Measurements from ENCODE around the gene ADGRG3.

The ADGRG3 gene

GRCh38 chr16:57646388-57647039, 21.6 kb upstream of the ADGRG3 start:
- DNase-seq, result no peak

DNA sequence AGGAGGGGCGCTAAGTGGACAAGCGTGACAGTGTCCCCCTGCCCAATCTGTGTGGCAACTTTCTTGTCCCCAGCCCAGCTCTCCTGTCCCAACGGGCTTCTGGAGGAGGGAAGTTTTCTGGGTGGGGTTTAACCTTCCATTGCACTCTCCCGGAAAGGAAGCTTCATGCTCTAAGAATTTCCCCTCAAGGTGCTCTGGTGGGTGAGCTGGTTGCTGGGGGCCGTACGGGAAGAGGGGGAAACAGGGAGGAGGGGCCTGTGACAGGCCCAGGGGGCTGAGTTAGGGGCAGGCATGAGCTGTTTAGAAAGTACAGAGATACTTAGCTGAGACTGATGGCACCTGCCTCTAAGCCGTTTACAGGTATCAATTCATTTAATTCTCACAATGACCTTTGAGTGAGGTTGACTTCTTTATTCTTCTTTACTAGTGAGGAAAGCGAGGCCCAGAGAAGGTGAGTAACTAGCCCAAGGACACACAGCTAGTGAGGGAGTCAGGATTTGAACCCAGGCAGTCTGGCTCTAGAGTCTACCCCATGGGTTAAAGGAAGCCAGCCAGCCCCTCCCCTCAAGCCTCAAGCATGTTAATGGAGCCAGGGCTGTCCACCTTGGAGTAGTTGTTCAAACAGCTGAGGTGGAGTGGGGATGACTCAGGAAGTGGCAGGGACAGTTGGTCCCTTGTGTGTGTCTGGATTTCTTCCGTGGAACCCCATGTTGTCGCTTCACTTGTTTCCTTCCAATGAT, 20.8 kb upstream of the ADGRG3 start:
- DNase-seq, result peak; percentile 41

DNA sequence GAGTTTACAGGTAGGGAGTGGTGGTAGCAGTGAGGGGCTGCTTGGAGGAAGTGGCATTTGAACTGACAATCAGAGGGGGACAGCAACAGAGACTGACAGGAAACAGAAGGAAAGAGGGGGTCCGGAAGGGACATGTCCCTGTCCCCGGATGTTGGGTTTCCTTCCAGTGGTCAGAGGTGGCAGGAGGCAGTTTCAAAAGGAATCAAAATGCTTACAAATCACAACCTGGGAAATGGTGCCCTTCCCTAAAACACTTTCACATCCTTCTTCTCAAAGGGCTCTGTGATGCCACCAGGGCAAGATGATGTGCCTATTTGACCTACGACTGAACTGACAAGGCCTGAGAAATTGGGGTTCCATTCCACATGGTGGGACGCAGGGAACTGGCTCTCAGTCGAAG, 20.0 kb upstream of the ADGRG3 start:
- DNase-seq, result no peak

DNA sequence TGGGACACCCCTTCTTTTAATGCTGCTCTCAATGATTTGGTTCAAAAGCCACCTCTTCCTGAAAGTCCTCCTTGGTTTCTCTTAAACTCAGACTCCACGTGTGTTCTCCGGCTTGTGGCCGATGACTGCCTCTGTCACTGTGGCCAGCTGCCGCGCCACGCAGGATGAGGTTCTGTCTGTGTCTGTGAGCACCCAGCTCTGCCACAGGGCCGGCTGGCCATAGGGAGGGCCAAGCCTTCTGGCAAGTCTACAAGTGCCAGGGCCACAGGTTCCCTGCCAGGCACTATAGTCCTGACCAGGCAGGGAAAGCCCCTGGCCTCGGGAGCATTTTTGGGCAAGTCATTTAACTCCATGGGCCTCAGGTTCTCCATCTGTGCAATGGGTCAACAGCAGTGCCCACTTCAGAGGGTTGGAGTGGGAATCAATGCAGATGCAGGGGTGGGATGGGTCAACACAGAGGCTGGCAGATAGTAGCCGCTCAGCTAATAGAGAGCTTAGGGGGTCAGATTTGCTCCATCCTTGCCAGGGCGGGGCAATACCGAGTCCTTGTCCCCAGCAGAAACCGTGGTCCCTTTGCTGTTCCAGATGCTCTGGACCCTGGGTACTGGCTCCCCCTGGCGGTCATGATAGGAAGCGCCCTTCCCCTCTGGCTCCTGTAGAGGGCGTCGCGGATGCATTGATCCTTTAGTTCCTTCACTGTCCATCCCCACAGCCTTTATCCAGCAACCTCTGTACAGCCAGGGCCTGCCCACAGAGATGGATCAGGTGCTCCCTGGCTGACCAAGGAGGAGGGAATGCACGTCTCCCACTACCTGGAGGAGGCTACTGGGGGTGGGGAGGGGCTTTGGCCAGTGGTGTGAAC, 19.3 kb upstream of the ADGRG3 start:
- peak; percentile 77 for DNase-seq

- DNase-seq, result no peak
Measured at GRCh38 chr16:57649443-57649751, 18.7 kb upstream of the ADGRG3 start.

DNA sequence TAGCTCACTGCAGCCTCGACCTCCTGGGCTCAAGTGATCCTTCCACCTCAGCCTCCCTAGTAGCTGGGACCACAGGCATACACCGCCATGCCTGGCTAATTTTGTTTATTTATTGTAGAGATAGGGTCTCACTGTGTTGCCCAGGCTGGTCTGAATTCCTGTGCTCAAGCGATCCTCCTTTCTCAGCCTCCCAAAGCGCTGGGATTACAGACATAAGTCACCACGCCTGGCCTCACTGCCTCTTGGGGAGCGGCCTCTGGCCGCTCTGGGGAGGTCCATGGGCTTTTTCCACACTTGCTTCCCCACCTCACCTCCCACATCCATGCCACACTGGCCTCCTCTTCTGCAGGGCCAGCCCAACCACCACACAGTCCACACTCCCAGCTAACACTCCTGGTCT, 18.3 kb upstream of the ADGRG3 start:
- DNase-seq, result no peak

DNA sequence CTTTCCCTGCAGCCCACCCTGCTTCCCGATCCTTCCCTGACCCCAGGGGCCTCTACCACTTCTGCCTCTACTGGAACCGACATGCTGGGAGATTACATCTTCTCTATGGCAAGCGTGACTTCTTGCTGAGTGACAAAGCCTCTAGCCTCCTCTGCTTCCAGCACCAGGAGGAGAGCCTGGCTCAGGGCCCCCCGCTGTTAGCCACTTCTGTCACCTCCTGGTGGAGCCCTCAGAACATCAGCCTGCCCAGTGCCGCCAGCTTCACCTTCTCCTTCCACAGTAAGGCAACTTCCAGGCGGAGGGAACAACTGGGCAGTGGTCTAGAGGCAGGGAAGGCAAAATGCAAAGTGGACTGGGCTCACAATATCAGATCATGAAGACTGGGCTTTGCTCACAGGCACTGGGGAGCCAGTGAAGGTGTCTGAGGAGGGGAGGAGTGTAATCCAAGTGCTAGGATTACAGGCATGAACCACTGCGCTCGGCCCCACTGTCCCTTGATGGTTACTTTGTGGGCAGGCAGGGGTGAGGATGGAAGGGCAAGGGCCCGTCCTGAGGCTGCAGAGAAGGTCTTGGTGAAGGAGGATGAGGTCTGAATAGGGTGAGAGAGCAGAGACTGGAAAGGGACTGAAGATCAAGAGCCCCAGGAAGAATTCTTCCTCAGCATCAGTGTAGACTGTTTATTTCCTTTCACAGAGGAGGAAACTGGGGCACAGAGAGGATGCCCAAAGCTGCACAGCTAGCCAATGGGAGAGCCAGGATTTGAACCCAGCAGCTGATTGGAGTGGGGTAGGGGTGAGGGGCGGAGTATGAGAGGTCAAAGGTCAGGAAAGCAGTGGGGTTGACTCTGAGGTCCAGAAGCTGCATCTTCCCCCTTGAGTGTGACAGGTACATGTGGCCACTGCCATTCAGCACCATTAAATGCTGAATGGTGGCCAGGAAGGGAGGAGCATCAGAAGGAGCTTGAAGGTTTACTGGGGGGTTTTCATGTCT, 16.5 kb upstream of the ADGRG3 start:
- no peak for DNase-seq

DNA sequence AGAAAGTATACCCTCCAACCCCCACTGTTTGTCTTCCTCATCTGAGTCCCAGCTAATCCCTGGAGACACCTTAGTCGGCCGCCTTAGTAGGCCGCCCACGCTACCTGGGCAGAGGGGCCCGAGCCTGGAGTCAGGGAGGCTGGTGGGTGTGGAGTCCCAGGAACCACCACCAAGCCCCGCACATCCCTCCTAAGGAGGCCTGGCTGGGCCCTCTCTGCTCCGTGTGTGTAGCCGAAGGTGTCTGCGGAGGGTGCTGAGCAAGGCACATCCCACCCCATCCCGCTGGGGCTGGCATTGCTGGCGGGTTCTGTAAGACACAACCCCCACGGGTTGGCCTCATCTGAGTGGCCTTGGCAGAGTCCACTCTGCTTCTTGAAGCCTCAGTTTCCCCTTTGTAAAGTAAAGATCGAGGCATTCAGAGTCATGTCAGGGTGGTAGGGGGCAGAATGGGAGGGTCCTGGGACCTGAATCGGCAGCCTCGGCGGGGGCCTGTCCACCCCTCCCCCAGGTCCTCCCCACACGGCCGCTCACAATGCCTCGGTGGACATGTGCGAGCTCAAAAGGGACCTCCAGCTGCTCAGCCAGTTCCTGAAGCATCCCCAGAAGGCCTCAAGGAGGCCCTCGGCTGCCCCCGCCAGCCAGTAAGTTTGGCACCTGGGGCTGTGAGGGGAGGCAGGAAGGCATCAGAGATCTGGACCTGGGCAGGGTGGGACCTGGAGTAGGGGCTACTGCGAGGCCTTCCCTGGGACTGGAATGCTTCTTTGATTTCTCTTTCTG, 15.2 kb upstream of the ADGRG3 start:
- DNase-seq, result no peak

DNA sequence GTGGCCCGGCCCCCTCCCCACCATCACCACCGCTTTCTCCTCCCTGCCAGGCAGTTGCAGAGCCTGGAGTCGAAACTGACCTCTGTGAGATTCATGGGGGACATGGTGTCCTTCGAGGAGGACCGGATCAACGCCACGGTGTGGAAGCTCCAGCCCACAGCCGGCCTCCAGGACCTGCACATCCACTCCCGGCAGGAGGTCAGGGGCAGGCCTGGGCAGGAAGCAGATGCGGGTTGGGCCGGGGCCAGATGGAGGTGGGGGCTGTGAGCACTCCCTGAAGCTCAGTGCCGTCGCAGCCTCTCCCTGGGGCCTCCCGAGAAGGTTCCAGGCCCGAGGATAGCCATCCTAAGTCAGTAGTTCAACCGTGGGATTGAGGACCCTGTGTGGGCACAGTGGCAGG, 14.2 kb upstream of the ADGRG3 start:
- DNase-seq, result no peak

- DNase-seq, result no peak
Measured at GRCh38 chr16:57656342-57656955, 11.7 kb upstream of the ADGRG3 start.

DNA sequence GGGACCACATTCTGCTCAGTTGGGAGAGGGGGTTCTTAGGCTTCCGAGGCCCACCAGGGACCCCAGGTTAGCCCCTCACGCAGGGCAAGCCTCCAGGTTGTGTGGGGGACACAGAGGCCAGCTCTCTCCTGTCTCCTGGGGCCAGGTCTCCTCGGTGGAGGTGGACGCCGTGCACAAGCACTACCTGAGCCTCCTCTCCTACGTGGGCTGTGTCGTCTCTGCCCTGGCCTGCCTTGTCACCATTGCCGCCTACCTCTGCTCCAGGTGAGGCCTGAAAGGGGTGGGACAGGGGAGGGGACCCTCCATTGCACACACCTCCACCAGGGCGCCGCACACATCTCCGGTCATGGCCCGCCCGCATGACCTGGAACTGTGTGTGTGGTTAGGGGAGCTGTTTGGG, 10.9 kb upstream of the ADGRG3 start:
- DNase-seq, result no peak

DNA sequence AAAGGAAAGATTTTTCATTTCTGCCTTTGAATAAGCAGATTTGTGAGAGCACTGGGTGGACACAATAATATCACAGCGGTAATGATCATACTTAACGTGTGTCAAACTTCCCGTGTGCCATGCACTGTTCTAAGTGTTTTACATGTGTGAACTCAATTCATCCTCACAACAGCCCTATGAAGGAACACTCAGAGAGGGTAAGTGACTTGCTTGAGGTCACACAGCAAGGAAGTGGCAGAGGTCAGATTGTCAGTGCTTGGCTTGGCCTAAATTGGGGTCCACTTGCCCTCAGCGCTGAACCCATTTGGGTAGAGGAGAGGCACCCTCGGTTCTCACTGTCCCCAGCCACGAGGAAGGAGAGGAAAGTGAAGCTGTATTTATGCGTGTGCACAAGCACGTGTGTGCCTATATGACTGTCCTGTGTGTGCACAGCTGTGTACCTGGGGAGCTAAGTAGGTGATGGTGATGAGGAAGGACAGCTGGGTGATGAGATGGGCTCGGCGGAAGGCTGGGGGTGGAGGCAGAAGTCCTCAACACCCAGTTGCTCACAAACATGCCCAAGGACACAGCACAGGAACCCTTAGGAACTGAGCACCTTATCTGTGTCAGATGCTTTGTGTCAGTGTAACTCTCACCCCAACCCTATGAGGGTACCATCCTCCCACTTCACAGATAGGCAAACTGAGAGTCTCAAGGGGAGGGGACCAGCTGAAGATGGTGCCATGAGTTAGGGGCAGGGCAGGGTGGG, 9.8 kb upstream of the ADGRG3 start:
- no peak for DNase-seq

DNA sequence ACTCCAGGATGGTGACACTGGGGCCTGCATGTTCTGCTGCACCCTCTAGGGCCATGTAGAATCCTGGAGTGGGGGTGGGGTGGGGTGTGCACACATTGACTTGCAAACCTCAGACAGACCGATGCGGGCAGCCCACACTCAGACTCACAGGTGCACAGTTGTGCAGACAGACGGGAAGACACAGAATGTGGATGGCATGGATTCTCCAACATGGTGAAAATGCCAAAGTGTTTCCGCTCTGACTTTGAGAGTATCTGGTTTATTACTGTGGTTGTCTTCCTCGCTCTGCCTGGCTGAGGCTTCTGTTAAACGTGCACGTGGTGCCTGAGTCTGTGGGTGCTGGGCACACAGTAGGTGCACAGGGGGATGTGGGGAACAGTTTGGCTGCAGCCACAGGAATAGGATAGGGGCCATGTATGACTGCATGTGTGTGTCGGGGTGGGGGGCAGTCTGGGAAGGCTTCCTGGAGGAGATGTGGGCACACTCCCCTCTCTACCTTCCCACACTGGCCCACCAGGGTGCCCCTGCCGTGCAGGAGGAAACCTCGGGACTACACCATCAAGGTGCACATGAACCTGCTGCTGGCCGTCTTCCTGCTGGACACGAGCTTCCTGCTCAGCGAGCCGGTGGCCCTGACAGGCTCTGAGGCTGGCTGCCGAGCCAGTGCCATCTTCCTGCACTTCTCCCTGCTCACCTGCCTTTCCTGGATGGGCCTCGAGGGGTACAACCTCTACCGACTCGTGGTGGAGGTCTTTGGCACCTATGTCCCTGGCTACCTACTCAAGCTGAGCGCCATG, 9.0 kb upstream of the ADGRG3 start:
- no peak for DNase-seq

DNA sequence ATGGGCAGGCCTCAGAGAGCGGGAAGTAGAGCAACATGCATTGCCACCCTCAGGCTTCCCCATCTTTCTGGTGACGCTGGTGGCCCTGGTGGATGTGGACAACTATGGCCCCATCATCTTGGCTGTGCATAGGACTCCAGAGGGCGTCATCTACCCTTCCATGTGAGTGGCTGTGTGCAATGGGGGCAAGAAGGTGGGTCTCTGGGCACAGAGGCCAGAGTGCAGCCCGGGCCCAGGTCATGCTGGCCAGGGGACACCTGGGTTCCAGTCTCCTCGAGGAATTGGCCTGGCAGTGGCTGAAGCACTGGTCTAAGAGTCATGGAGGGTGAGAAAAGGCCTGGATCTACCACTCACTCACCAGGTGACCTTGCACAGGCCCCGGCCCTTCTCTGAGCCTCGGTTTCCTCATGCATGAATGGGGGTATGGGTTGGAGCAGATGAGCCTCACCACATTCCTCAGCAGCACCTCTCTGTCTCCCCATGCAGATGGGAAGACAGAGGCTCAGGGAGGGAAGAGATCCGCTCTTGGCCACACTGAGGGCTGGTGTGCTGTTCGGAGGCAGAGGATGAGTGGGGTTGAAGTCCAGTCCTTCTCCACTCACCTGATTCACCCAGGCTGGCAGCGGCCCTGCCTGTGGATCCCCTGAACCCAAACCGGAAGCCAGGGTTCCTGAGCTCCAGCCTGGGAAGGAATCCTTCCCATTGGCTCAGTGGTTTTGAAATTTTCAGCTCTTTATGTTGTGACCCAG, 7.2 kb upstream of the ADGRG3 start:
- DNase-seq, result no peak

DNA sequence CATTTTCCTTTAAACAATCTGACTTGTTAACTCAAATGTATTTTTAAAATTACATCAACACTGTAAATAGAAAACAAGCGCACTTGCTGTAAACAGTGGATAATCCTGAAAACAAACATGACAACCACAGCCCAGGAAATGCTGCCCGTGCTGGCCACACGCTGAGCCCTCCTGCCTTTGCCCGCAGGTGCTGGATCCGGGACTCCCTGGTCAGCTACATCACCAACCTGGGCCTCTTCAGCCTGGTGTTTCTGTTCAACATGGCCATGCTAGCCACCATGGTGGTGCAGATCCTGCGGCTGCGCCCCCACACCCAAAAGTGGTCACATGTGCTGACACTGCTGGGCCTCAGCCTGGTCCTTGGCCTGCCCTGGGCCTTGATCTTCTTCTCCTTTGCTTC, 6.6 kb upstream of the ADGRG3 start:
- no peak for DNase-seq

DNA sequence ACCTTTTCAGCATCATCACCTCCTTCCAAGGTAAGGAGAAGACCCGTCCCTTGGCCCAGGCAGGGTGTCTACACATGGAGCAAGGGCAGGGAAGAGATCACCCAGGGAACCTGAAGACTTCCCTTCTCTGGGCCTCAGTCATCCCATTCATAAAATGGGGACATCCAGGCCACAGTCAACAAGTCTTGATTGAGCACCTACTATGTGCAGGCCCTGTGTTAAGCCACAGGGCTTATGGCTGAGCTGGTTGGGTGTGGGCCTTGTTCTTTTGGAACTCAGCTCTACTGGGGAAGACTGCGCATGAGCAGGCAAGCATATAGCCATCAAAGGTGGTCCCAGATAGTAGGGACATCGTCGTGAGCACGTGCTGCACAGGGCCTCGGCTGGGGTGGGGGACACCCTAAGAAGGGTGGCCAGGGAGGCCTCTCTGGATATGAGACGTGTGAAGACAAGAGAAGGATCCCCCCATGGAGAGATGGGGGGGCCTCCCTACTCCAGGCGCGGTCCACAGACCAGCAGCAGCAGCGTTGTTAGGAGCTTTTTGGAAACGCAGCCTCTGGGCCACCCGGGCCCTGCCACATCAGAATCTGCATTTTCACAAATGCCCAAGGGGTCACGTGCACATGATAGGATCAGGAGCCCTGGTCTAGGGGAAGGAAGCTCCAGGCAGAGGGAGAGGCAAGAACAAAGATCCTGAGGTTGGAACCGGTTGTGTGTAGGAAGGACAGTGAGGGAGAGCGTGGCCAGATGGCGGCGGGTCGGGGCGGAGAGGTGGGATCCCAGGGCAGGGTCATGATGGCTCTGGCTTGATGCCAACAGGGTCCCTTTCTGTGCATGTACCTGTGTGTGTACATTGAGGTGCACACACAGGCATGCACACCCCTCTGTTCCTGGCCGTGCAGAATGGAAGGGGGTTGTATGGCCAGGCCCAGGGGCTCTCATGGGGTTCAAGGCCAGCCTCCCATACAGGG, 5.9 kb upstream of the ADGRG3 start:
- DNase-seq, result no peak

DNA sequence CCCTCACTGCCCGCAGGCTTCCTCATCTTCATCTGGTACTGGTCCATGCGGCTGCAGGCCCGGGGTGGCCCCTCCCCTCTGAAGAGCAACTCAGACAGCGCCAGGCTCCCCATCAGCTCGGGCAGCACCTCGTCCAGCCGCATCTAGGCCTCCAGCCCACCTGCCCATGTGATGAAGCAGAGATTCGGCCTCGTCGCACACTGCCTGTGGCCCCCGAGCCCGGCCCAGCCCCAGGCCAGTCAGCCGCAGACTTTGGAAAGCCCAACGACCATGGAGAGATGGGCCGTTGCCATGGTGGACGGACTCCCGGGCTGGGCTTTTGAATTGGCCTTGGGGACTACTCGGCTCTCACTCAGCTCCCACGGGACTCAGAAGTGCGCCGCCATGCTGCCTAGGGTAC, 4.7 kb upstream of the ADGRG3 start:
- DNase-seq, result no peak

Measured in EL (cell line).